Fibroblast of the conjunctiva (primary cell): ENCODE data around the gene DLG2.
"Not testable (repeated sequence)": the region's sequence is repeated elsewhere in the genome, so short reads cannot be mapped to it uniquely, and the experiment has no call there.

Experiments
- DNase-seq: peaks from one replicate; pipeline ENCODE4 v3.0.0-alpha.2; 2010; ENCODE audit warnings: low read depth

Gene DLG2

DNA sequence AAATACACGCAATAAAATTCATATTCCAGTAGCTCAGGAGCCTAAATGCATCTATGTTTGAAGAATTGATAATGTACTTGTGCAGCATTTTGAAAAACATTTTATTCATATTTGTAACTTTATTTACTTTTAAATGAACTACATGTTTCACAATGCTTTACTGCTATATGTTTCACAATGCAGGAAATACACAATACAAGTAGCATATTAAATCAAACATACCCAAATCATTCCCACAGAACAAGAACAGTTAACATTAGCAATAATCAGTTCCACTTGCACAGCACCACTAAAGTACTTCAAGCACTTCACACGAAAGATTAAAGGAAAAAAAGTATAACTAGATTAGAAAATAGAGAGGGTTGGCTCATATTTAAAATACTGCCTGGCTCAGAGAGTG is 1997.4 kb downstream of the DLG2 start:
- no peak for DNase-seq

DNA sequence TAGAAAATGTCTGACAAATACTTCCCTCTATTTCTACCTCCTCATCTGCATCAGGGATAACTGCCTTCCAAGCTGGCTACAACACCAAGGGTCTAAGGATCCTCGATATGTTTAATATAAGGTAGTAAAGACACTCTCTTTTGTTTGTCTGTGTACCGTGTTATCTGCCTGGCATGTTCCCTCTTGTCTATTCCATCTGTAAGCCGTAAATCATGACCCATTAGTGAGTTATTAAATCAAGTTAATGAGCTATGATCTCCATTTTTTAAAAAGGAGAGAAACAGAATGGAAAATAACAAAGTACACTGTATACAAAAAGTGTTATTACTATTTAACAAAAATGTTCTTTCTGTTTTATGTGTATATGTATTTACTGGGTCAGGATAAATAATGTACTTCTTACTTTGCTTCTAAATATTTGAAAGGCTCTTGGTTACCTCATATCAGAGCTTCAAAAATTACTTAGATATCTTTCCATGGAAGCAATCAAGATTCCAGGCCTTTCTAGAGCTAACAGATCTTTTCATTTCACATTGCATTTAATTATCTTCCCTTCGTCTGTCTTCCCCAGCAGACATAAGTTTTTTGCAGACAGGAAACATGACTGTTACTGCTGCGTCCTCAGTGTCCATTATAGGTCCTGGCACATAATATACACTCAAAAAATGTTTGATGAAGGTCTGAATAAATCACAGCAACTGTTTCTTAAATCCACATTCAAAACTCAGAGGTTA is 1998.4 kb downstream of the DLG2 start:
- DNase-seq = no peak

DNA sequence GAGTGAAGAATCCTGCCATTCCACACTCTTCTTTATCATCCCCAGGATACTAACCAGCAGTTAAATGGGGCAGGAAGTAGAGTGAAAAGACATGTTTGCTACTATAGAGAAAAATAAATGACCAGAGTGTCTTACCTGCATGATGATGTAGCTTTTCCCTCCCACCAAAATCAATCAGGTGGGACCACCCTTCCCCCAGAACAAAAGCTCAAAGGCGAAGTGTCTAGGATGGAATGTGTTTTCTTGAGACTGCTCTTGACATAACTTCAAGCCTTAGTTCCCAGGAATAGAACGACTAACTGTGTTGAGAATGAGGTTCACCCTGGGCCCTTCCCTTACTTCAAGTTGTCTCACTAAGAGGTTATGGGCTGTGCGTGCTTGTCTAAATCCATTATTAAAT is 2001.8 kb downstream of the DLG2 start:
- no peak for DNase-seq

DNA sequence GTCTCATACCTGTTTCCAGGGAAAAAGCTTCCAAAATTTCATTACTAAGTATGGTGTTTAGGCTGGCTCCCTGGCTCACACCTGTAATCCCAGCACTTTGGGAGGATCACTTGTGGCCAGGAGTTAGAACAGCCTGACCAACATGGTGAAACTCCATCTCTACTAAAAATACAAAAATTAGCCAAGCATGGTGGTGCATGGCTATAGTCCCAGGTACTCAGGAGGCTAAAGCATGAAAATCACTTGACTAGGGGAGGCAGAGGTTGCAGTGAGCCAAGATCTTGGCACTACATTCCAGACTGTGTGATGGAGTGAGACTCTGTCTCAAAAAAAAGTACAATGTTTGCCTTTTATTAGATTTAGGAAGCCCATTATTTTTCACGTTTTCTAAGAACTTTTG is 2009.5 kb downstream of the DLG2 start:
- DNase-seq = no peak

DNA sequence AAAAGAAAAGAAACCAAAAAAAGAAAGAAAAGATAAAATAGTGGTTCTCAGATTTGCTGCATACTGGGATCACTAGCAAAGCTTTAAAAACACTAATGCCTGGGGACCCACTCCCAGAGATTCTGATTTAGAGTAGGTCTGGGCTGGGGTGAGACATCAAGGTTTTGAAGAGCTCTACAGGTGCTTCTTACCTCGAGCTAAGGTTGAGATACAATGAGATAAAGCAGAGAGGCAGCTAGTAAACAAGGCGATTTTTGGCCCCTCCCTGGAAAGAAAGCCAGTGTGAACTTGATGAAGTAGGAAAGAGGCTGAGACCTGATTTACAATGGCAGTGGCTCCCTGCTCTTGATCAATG is 2013.4 kb downstream of the DLG2 start:
- no peak for DNase-seq

DNA sequence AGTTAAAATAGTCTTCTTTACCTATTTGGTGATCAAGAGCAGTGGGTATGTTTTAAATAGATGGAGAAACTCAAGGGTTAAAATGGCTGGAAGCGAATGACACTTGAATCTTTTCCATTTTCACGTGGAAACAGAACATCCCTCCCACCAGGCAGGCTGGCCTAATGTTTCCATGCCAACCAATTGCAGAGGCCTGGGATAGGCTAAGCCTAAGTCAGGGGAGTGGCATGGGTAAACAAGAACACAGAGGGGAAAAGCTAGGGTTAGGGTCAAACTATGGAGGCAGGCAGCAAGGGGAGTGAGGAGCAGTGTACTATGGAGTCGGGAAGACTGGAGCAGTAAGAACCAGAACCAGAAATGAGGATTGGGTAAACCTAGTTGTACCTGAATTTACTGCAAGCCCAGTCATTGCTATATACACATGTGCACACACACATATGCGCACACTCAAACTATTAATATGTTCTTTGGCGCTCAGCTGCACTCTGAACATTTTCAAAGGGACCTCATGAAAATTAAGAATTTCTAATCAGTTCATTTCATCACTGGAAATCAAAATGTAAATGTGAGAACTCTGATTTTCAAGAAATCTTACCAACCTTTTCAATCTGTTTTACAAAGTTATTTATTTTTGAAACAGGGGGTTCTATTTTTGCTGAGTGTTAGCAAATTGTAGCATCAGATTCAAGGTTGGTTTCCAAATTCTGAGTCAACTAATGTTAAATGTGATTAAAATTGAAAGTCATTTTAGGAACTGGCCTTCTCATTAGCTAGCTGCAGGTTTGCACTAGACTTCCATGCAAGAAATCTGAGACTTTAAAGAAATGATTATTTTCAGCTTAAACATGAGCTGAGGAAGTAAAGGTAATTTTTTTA is 2014.0 kb downstream of the DLG2 start:
- DNase-seq = no peak

DNA sequence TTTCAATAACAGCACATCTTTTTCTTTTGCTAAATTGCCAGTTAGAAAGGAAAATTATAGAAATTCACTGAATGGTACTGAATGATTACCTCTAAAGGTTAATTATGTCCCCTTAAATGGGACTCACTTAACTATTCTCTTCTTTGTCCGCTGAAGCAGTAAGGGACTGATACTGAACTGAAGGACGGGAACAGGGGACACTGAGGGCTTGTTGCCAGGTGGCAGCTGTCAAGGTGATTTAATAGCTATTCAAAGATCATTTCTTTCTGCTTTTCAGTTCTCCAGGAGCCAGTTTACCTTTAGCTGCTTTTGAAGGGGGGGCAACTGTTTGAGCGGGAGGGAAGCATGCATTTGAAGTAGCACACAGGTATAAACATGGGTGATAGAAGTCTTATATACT is 2015.5 kb downstream of the DLG2 start:
- DNase-seq = no peak

DNA sequence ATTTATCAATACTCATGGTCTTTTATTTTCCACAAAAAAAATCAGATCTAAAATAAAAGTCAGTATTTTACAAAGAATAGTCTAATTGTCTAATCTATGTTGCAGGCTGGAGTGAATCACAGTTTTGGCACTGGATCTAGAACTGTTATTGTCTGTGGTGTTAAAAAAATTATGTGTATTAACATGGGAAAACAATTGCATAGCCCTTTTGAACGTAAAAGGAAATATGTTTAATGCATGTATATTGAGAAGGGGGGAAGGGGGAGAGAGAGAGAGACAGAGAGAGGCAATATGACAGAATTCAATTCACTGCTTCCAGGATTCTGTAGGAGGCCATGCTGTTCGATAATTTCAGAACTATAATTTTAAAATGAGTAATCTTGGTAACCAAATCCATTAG is 2016.1 kb downstream of the DLG2 start:
- no peak for DNase-seq

DNA sequence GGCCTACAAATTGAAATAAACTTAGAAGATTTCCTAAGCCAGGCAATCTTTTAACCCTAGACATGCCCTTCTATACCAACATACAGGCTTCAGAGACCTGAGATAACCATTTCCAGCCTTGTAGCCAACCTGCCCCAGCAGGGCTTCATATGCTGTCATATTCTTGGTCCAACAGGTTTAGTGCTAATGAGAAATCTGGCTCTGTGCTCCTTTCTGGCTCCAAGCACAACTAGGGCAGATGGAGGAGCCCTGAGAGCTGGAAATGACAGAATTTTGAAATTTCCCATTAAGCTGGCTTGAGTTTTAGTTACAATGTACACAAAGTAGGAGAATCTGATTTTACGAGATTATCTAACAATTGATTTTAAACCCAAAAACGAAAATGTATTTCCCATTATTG is 2018.0 kb downstream of the DLG2 start:
- DNase-seq = no peak

DNA sequence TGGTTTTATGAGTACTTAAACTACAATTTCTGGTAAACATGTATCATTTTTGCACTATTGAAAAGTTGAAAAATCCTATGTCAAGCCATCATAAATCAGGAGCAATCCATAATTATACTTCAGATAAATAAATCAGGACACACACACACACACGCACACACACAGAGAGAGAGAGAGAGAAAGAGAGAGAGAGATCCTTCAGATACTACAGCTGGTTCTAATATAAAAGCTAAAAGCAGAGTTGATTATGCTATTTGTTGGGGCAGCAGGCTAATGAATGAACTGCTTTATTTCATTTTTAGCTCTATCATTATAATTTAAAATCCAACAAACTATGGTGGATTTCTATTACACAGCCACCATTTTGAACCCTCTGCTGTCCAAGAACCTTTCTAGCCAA is 2018.6 kb downstream of the DLG2 start:
- no peak for DNase-seq

DNA sequence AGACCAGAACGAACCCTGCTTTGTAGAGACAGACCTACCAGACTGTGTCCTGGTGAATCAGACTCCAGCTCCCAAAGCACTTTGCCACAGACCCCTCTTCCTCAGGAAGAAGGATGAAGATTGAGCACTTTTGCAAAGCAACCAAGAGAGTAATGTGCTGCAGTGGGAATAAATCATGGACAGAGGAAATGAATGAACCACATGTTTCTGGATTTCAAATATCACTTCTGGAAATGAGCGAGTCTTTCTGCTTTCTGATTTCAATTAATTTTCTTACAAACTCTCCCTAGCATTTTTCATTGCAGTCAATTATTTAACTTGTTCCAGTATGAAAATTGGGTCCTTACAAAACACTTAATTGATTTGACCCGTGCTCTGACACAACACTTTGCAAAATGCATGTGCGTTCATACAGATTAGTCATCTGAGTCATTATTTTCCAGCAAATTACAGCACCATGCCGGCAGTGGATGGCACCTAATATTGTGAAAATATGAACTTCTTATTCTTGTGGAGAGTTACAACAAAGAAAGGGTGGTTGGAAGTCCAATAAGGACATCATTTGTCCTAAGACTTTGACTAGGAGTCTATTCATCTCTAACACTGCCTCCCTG is 2025.1 kb downstream of the DLG2 start:
- DNase-seq = no peak

DNA sequence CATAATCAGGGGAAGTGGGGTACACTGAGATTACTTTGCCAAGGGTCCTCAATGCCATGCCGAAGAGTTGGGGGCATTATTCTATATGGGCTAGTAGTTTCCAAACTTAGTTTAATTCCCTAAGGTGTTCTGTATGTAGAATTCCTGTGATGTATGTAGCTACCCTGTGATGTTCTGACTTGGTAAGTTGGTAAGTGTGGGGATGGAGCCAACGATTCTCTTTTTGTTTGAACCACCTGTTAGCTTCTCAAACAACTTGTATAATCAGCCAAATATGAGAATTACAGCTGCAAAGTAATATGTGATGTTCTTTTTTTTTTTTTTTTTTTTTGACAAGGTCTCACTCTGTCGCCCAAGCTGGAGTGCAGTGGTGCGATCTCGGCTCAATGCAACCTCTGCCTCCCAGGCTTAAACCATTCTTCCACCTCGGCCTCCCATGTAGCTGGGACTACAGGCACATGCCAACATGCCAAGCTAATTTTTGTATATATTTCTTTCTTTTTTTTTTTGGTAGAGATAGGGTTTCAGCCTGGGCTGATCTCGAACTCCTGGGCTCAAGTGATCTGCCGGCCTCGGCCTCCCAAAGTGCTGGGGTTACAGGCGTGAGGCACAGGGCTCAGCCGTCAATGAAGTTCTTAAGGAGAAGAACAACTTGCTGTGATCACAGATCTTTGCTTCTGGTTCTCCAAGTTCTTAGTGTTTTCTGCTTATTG is 2025.8 kb downstream of the DLG2 start:
- DNase-seq = no peak

DNA sequence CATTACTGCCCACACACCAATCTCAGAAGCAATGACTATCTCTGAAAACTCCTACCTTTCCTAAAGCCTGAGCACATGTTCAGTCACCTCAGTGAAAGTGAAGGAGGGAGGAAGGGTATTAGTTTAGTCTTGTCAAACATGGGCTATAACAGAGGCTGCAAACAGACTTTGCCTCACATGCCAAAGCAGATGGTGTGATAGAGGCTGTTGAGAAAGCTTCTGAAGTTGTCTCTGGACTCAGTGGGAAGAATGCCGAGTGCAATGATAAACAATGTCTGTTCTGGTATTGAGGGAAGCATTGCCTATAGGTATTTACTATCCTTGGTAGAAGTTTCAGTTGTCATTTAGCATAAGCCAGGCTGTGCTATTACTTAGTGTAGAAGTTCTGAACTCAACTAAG is 2026.5 kb downstream of the DLG2 start:
- DNase-seq = no peak

DNA sequence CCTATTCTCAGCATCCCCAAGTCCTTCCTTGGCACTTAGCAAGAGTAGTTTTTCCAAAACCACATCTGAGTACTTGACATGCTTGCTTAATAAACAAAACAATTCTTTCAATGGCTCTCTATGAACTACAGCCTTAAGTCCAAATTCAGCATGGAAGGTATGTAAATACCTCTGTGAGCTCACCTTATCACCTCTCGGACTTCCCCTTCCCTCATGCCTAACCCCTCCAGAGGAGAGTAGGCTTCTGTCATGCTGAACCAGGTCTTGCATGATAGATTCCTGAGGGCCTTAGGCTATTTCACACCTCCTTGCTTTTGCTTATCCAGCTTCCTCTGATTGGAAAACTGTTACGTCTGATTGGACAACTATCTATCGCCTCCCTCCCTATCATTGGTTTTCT is 2028.1 kb downstream of the DLG2 start:
- DNase-seq = no peak

DNA sequence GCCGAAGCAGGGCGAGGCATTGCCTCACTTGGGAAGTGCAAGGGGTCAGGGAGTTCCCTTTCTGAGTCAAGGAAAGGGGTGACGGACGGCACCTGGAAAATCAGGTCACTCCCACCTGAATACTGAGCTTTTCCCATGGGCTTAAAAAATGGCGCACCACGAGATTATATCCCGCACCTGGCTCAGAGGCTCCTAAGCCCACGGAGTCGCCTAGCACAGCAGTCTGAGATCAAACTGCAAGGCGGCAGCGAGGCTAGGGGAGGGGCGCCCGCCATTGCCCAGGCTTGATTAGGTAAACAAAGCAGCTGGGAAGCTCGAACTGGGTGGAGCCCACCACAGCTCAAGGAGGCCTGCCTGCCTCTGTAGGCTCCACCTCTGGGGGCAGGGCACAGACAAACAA is 2039.3 kb downstream of the DLG2 start:
- DNase-seq = not testable (repeated sequence)

DNA sequence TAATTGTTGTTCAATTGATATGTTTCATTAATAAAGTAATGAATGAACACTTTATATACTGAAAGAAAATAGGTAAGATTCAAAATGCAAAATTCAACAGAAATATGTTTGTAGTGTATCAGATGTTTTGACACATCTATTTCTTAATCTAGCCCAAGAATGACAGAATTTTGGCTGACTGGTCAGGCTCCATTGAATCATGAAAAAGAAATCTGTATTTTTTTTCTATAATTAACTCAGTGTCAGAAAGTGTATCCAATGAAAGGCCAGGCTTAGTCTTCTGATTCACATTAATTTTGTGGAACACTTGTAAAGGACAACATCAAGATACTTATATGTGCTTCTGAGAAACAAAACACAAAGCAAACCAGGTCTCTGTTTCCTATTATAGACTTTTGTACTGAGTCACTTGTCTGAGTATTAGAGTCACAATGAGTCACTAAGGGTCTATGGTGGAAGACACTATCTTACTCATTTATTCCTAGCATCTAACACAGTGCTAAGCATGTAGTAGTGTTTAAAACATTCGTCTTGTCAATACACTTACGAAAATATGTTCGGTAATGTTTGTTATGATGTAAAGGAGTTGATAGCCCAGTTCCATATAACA is 2043.3 kb downstream of the DLG2 start:
- DNase-seq = peak; percentile 22

DNA sequence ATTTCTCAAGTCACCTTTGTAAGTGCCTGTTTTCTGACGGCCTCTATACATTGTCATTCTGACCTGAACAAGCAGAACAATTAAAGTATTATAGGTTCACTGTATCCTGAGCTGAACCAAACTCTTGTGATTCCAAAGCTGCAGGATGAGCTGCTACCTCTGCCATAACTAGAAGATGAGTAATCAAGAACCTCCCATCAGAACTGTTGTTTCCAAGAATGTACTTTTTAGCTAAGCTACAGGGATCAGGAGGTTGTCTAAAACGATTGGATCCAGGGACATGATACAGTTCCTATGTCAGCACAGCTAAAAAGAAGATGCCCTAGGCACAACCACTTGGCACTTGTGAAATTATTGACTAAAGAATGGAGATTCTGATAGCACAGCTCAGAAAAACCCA is 2052.6 kb downstream of the DLG2 start:
- DNase-seq = no peak

DNA sequence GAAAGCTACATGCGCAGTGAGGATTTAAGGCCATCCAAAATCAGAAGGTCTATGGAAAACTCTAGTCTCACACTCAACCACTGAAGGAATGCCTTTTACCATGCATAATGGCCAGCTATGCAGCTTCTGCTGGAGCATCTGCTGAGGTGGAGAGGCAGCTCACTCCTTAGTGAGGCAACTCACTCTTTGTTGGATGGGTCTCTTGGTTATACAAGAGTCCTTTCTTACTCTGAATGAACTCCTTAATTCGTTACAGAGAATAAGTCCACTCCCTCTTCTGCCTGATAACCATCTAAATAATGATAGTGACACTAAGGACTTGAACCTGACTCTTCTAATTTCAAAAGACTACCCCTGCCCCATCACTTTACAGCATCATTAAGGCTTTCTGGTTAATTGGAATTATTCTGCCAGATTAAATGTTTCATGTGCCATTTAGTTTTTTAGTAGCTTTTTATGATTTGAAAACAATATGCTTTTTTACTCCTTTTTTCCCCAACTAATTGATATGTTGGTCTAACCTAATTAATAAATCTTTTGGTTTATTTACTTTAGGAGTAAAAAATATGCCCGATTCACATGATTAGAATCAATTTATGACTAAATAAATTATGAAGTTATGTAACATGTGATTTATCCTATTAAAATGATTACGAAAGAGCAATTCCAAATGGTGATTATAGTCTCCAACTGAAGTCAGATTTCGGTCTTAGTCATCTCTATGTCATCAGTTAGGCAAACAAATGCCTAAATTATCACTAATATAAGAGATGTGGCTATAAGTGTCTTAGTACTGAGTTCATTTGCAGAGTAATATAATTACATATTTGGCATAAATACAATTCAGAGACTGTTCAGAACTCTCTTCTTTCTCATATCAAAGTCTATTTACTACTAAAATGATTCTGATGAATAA is 2054.3 kb downstream of the DLG2 start:
- DNase-seq = no peak

DNA sequence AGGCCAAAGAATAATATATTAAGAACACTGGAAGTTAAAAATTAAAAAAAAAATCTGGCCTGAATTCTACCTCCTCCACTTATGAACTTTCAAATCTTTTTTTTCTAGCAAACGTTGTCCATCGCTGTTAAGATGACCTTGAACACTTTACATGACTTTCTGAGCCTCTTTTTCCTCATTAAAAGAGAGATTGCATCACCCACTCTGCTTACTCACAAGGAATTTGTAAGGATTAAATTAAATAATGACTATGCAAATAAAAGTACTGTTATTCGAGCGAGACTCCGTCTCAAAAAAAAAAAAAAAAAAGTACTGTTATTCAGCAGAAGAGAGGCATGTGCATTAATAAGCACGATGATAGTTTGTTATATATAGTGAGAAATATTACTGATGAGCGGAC is 2055.8 kb downstream of the DLG2 start:
- DNase-seq = peak; percentile 68

DNA sequence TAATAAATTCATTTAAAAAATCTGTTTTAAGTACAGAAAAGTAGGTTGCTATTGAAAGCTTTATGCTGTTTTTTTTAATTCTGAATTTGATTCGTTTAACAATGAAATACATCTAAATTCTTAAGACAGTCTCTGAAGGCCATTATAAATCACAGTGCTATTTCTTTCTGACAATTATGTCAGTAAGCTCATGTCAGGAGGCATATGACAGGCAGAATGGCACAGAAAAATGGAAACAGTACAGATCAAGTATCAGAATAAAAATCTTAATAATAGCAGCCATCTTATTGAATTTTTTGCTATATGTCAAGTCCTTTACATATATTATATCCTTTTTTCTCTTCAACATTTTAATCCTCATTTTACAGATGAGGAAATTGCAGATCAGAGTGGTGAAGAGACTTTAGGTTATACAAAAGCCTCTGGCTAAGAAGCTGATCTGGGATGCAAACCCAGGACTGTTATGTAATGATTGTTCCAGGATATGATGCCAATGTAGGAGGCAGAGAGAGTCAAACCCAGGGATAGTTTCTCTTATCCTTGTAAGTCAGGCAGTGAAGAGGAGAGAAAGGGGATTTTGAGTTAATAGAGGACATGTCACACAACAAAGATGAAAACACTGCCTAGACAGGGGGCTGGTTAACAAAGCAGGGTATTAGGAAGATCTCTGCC is 2057.9 kb downstream of the DLG2 start:
- no peak for DNase-seq

DNA sequence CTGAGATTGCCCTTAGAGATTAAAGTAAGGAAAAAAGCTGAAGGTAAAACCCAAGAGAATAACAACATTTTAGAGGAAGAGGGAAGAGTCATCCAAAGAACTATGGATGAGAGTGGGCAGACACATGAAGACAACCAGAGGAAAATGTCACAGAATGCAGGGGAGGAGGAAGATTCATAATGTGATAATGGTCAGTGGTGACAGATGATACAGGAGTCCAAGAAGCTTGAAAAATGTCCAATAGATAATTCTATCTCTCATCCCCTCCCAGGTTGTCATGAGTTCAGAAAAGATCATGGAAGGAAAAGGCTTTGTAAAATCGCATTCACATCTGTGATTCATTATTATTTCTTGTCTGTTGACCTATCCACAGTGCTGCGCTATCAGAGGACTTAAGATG is 2058.6 kb downstream of the DLG2 start:
- DNase-seq = no peak
